Stimulated activated CD4-positive, alpha-beta T cell treated with anti-CD3 and anti-CD28 coated beads, Interleukin-2, amount 100 ng/mL, for 48 hours (primary cell): ENCODE results near the gene HDAC4.

Source experiments
- DNase-seq, 2 donors: peaks; one replicate each; pipeline ENCODE4 v3.0.0-alpha.2; 2020

HDAC4 gene

DNA sequence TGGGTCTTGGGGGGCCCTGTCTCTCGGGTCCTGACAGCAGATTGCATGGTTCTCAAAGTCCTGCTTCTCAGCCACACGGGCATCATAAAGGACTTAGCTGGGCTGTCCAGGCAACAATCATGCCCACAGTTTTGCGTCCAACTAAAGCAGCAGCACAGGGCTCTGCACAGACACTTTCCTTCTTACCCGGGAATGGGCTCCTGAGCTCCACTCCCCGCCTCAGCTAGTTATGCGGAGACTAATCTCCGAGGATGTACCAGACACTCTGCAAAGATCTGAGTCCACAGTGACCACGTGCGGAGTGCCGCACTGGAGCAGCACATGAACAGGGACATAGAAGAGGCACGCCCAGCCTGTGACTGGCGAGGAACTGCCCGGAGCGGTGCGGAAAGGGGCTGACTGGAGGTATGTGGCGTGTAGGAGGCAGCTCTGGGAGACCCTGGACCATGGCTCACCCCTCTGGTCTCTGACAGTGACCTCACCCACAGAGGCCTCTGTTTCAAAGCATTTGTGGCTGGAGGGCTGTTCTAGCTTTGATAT lies 270.0 kb downstream of the HDAC4 start:
- no peak for DNase-seq

DNA sequence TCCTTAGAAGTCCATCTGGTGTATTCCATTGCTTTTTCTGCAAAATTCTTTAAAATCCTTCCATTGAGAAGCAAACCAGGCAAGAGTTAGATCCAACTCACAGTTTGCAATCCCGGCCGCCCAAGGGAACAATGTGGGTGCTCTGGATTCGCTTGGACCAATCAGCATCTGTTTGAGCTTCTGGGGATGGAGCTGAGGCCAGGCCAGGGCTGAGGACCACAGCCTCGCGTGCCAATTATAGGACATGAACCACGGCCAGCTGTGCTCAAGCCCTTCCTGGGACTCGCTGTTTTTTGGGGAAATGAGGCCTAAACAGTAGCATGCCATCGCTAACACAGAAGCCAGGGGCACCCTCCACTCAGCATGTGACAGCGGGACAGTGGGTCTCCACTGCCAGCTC lies 270.8 kb downstream of the HDAC4 start:
- no peak for DNase-seq

DNA sequence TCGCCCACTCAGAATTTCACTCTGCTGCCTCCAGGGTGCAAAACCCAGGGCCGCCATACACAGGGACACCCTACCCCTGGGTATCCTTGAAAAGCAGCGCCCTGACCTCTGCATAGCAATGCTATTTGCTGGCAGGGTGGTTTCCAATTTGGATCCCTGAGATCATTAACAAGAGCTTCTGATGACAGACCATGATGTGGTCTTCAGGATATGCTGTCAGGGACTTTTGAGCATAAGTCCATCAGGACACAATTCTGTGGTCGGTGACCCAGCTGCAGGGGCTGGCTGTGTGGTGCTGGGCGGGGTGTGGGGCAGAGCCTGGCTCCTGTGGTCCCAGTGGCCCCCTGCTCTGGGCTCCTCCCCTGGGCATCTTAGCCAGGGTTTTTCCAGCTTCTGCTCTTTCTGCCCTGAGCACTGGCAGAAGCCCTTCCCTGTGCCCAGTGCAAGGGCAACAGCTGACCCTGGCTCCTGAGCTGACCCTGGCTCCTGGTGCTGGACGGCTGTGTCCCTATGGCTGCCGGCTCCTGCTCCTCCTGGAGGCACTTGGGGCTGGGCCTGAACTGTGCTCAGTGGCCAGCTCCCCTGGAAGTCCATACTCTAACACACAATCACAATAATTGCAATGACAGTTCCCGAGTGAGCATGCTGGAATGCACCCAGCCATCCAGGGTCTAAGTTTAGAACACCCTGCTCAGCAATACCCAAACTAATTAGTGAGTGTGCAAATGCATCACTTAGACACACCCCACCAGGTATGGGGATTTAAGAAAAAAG lies 271.5 kb downstream of the HDAC4 start:
- DNase-seq, result no peak

- DNase-seq, result no peak
These were observed 272.1 kb downstream of the HDAC4 start for GRCh38 chr2:239128706-239129105.

DNA sequence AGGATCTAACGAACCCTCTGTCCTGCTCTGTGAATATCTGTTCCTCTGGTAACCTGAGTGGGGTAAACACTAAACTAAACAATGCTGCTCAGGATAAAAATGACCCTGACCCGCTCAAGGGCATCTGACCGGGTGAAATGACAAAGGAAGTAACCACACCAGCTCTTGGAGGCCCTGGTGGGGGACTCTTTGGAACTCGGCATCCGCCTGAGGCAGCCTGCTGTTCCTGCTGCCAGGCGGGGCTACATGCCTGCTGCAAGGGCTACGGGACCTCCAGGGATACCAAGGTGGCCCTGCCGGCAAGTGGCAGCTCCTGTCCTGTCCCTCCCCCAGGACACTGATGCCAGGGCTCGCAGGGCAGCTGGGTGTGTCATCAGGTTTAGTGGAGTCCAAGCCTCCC lies 273.3 kb downstream of the HDAC4 start:
- DNase-seq, result no peak

DNA sequence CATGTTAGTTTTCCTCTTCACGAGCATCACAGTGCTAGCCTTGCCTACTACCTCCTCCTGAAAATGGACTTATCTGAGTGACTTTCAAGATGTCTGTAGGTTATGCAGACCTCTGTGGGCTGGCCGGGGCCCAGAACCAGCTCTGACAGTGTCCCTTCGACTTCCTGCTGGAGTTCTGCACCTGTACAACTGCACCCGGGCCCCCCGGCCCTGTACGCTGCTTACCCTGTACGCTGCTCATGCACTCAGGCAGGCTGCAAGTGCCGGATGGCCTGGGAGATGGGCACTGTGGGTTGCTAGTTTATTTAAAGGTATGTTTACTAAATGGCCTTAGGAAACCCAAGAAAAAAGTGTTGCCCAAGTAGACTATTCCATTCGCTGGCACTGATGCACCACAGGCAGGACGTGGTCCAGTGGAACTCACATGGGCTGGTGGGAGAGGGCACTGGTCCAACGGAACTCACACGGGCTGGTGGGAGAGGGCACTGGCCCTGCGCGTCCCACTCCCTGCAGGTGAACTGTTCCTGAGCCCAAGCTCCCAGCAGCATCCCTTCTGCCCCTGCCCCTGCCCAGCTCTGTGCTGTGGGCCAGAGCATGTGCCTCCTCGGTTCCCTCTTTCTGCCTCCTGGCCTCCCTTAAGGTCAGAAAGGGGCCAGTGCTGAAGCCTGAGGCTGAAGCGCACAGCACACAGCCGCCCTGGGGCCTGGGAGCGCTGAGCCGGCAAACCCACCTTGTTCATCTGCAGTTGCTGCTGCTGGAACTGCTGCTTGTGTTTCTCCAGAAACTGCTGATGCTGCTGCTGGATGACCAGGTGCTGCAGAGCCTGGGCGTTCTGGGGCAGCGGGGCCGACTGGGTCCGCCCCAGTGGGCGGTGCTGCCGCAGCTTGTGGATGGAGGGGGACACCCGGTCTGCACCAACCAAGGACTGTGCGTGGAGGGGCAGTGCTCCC lies 274.8 kb downstream of the HDAC4 start:
- no peak for DNase-seq

DNA sequence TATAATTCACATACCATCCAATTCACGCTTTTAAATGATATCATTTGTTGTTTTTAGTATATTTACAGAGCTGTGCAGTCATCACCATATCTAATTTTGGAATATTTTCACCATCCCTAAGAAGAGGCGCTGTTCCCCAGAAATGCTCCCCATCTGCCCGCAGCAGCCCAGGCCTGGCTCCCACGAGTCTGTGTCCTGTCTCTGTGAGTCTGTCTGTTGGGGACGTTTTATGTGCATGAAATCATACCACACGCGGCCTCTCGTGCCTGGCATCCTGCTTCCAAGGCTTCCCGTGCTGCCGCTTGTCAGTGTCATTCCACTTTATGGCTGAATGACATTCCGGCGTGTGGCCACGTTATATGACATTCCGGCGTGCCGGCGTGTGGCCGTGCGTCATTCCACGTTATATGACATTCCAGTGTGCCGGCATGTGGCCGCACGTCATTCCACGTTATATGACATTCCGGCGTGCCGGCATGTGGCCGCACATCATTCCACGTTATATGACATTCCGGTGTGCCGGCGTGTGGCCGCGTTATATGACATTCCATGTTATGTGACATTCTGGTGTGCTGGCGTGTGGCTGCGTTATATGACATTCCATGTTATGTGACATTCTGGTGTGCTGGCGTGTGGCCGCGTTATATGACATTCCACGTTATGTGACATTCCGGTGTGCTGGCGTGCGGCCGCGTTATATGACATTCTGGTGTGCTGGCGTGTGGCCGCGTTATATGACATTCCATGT lies 276.5 kb downstream of the HDAC4 start:
- no peak for DNase-seq

DNA sequence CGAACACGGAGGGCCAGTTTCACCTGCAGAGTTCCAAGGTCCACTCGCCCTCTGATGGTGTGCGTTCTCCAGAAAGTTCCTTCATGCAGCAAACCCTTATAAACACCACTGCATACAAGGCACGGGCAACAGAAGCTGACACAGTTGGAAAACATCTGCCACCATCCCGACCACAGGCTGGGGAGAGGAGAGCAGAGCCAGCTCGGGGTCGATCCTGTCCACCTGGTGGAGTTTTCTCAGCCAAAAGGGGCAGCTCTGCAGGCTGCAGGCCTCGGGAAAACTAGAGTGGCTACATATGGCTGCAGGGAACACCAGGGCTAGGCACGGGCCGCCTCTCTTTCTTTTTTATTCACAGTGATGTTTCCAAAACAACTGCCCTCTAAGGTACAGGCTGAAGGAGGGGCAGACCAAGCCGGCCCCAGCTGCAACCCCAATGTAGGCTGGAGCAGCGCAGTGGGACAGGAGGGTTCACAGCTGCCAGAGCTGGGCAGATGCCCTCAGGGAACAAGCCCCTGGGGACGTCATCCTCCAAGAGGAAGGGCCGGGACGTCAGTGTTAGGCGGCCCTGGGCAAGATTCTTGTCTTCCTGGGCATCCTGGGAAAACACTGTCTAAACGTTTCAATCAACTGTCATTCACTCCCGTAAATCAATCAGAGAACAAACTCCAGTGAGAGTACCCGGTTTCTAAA lies 278.3 kb downstream of the HDAC4 start:
- DNase-seq, result no peak

GRCh38 chr2:239121600-239122012 lies 279.2 kb downstream of the HDAC4 start:
- DNase-seq, result no peak

GRCh38 chr2:239120664-239121063 lies 280.2 kb downstream of the HDAC4 start:
- no peak for DNase-seq

GRCh38 chr2:239119346-239120126 lies 281.3 kb downstream of the HDAC4 start:
- no peak for DNase-seq

DNA sequence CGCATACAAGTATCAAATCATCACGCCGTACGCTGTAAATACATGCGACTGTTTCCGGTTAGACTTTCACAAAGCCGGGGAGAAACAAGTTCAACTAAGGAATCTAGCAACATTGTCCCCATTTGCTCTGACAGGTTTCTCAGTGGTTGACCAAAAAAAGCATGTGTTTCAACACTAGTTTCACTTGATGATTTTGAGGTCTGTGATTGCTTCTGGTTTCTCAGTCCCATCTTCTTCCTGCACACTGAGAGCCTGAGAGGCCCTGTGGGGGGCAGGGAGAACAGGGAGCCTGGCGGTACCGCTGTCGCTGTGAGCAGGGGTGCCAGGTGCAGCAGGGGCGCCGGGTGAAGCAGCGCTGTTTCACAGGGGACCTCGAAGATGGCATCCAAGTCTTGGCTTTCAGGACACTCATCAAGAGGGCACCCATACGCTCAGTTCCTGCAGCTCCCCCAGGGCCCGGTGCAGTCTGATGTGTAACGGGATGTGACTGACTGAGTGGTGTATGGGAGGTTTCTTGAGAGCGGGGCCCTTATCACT lies 282.1 kb downstream of the HDAC4 start:
- DNase-seq, result peak in 1 of 2 donors; percentile 2

DNA sequence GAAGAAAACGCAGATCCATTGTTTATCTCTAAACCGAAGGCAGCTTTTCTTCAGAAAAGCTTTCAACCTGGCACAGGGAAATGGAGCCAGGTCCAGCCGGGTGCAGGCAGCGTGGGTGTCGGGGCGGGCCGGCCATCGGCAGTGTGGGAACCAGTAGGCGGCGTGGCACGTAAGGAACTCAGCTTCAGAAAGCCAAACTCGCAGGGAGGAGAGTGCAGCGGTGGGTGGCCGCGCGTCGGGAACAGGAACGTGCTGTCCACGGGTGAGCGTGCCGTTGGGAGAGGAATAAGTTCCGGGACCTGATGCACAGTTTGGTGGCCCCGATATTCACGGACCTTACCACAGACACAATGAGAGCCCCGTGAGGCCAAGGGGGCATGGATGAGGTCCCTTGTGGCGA lies 282.6 kb downstream of the HDAC4 start:
- DNase-seq, result no peak

- no peak for DNase-seq
These were observed 283.0 kb downstream of the HDAC4 start for GRCh38 chr2:239117831-239118230.

DNA sequence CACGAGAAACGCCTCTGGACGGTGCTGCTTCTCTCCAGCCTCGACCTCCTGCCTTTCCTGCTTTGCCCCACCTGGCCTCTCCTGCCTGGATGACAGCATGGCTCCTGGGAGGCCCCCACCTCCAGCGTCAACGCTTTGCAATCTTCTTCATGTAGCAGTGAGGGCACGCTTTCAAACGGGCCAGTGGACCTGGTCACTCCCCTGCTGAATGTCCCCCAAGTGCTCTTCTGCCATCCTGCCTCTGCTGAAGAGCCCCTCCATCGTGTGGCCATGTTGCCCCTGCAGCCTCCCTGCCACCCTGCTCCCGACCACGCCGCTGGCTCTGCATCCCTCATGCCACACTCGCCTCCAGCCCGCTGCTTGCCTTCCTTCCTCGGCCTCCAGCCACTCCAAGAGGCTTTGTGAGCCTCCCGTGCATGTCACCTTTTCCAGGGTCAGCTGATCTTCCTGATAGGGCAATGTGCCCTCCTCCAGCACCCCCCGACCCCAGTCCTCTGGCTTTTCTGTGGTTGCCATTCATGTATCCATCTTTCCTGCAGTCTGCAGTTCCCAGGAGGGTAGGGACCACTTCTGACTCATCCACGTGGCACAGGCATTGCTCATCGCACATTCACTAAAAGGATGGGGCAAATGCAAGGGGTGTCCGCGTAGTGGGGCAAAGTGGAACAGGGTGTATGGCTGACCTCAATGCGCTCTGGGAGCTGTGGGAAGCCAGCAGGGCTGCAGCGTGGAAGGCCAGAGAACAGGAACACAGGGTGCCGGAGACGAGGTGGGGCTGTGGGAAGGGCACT lies 284.2 kb downstream of the HDAC4 start:
- DNase-seq, result no peak

- no peak for DNase-seq
These were observed 285.2 kb downstream of the HDAC4 start for GRCh38 chr2:239115616-239116015.

GRCh38 chr2:239114616-239115265 lies 286.1 kb downstream of the HDAC4 start:
- no peak for DNase-seq

DNA sequence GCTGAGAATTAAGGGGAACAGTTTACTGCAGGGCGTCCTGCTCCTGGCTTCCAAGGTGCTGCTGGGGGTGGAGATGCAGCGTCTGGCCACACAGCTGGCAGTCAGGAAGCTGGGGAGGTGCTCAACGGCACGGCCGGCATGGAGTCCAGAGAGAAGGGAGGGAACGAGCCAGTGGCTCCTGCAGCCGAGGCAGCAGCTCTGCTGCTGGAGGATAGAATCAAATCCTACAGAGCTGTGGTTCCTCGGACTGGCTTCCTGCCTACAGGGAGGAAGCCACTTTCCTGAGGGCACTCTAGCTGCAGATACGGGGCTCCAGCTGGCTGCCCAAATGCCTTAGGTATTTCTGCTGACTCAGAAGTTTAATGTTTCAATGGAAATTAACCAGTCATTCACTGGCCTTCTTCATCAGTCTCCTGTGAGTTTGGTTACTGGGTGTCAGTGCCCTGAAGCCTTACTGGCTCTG lies 286.7 kb downstream of the HDAC4 start:
- no peak for DNase-seq

DNA sequence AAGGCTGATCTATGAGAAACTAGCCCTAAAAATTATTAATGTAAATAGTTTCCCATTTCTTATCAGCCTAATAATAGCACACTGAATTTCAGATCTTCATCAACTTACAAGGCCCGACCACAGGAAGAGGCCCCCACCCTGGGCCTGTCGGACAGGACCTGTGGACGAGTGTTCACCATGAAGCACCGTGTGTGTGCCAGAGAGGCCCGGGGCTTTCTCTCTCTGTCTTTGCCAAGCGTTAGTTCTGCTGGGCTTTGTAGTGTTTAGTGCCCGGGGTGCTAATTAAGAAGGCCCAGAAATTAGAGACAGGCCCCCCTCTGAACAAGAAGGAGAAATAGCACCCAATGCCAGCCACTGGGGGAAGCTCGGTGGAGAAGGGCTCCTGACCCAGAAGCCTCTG lies 287.2 kb downstream of the HDAC4 start:
- no peak for DNase-seq

GRCh38 chr2:239113171-239113570 lies 287.6 kb downstream of the HDAC4 start:
- no peak for DNase-seq
